Peyer's patch (tissue), 4 donors: ENCODE results near the gene MAPK1IP1L. TPM values are rescaled to one million over a fixed set of nuclear protein-coding genes. Genes with fewer than 3 reads are reported as not detected.
A peak's percentile ranks its signal among the peaks of the same experiment; 100 is the strongest.

Experiments
- DNase-seq, 3 donors: peaks; one replicate each; pipeline ENCODE4 v3.0.0-alpha.2; 2017 to 2019
- H3K27ac ChIP-seq, 4 donors: fragments of 200-600 bp; sonication (generic); one replicate each; pipeline ENCODE4 v1.5.1; 2016 to 2019
- H3K27me3 ChIP-seq, 2 donors: fragments of 200-600 bp; sonication (generic); one replicate each; pipeline ENCODE4 v1.5.1; 2019
- H3K36me3 ChIP-seq, 3 donors: fragments of 200-600 bp; sonication (generic); one replicate each; pipeline ENCODE4 v1.5.1; 2016 to 2019
- H3K4me1 ChIP-seq, 4 donors: fragments of 200-600 bp; sonication (generic); one replicate each; pipeline ENCODE4 v1.5.1; 2016 to 2019
- H3K4me3 ChIP-seq, 4 donors: fragments of 200-600 bp; sonication (generic); 1 replicate in 3 of 4; 2 replicates in 1 of 4; pipeline ENCODE4 v1.5.1; 2016 to 2019; ENCODE audit warnings: mild to moderate bottlenecking in 1 of 4
- H3K9me3 ChIP-seq, 4 donors: fragments of 200-600 bp; sonication (generic); one replicate each; pipeline ENCODE4 v1.5.1; 2016 to 2019; ENCODE audit warnings: mild to moderate bottlenecking in 1 of 4
- POLR2A ChIP-seq, 2 donors: fragments of 450-650 bp; IDR thresholded peaks; one replicate each; pipeline ENCODE4 v1.5.1; 2017; ENCODE audit warnings: antibody characterized with exemption in 2 of 2, mild to moderate bottlenecking in 2 of 2, moderate library complexity in 2 of 2
- total RNA-seq, 4 donors: library from RNA; depleted of rRNA; stranded (reverse); fragments of >200 nt; gene quantifications; one replicate each; pipeline ENCODE4 v1.1.0, GENCODE V29; 2016
- TF ChIP-seq, protein P1 (sequence below), 6 experiments: fragments of 450-650 bp in 4 of 6; fragments of 200-600 bp in 2 of 6; sonication (generic) in 1 of 6; IDR thresholded peaks; one replicate each; pipeline ENCODE4 v1.5.1; 2017 to 2019; ENCODE audit warnings: antibody characterized with exemption in 6 of 6, mild to moderate bottlenecking in 3 of 6, moderate library complexity in 1 of 6

MAPK1IP1L gene
- total RNA-seq, 4 donors from 2014 or later, result 27.2 to 56.6 (median 35.2) TPM

DNA sequence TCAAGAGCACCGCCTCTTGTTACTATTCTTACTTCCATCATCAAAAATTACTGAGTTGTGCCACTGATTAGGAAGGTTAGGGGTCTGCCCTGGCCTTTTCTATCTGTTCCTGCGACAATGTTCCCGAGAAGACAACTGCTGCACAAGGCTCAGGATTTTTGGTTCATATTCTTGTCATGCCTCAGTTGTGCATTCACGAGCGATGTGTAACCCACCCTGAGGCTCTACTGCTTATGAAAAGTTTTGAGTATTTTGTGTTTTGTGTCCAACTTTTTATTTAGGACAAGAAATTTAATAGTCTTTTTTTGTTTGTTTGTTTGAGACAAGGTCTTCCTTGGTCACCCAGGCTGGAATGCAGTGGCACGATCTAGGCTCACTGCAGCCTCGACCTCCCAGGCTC, 54.5 kb downstream of the MAPK1IP1L start:
- no peak for TF ChIP-seq POLR2A (IDR thresholded peaks at IDR 0.05)
- TF ChIP-seq, protein P1, sequence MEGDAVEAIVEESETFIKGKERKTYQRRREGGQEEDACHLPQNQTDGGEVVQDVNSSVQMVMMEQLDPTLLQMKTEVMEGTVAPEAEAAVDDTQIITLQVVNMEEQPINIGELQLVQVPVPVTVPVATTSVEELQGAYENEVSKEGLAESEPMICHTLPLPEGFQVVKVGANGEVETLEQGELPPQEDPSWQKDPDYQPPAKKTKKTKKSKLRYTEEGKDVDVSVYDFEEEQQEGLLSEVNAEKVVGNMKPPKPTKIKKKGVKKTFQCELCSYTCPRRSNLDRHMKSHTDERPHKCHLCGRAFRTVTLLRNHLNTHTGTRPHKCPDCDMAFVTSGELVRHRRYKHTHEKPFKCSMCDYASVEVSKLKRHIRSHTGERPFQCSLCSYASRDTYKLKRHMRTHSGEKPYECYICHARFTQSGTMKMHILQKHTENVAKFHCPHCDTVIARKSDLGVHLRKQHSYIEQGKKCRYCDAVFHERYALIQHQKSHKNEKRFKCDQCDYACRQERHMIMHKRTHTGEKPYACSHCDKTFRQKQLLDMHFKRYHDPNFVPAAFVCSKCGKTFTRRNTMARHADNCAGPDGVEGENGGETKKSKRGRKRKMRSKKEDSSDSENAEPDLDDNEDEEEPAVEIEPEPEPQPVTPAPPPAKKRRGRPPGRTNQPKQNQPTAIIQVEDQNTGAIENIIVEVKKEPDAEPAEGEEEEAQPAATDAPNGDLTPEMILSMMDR (IDR thresholded peaks at IDR 0.05), result no peak
- no peaks in the 10 kb centered on the region for H3K9me3 ChIP-seq
- DNase-seq, result no peak
- H3K36me3 ChIP-seq, result no peaks in the 10 kb centered on the region
- H3K27ac ChIP-seq, result peak overlapping the region in 3 of 4 donors; percentile 9 to 34 (median 10)
- H3K4me1 ChIP-seq, result peaks cover 9 to 76% (median 26%) of the 10 kb centered on the region in 4 donors
- no peak overlapping the region for H3K4me3 ChIP-seq
- H3K27me3 ChIP-seq, result no peaks in the 10 kb centered on the region

DNA sequence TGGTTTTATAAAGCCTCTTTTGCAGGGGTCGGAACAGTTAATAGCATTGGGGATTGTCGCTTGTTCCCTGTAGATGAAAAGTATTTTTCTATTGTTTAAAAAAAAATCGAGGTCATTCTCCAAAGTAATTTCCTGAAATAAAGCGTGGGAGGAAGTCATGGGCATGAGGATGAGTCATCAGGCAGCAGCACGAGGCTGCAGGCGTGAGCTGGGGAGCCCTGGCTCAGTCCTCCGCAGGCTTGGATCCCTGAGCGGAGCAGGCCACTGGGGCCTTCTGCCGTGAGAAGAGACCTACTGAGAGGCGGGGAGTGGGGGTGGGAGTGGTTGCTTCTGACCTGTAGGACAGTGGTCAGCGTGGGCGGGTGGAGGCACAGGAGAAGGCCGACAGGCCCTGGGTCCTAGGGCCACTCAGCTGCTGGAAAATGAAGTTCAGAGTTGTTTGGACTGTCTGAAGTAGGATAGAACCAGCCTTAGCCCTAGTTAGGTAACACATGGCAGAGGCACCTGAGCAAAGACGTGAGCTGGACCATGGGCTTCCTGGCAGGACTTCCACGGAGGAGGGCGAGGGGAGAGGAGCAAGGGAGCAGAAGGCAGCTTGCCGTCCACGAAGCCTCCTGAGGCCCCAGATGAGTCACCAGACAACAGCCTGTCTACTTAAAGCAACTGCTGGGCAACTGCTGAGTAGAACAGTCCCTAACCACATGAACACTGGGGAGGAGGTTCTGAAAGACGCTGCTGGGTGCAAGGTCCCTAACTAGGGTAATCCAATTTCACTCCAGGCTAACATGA, 56.5 kb downstream of the MAPK1IP1L start:
- Histone ChIP-seq H3K4me3 (no peak overlapping the region), H3K27me3 (no peaks in the 10 kb centered on the region), H3K9me3 (no peaks in the 10 kb centered on the region), H3K27ac (peak overlapping the region; percentile 71 to 94 (median 88)), H3K36me3 (no peaks in the 10 kb centered on the region), H3K4me1 (peaks cover 9 to 57% (median 19%) of the 10 kb centered on the region in 4 donors)
- peak; percentile 36 to 91 (median 88) for DNase-seq
- peak; percentile 61 to 82 for TF ChIP-seq POLR2A (IDR thresholded peaks at IDR 0.05)
- TF ChIP-seq, protein P1 (IDR thresholded peaks at IDR 0.05), result no peak

DNA sequence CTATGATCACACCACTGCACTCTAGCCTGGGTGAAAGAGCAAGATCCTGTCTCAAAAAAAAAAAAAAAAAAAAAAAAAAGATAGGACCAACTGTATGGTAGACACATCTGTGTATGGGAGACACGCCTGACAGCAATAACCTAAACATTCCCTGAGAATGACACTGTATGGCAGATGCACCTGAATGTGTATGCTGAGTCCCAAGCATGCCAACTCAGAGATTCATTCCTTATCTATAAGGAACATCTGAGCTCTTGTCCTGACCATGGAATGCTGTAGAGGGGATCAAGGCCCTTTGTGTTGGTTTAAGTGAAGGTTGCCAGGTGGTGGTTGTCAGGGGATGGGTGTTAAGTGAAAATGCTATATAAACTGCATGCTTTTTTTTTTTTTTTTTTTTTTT, 58.4 kb downstream of the MAPK1IP1L start:
- Histone ChIP-seq H3K9me3 (no peaks in the 10 kb centered on the region), H3K27ac (peak overlapping the region in 1 of 4 donors; percentile 94), H3K27me3 (no peaks in the 10 kb centered on the region), H3K4me3 (no peak overlapping the region), H3K4me1 (peaks cover 0 to 47% (median 7%) of the 10 kb centered on the region in 4 donors), H3K36me3 (no peaks in the 10 kb centered on the region)
- TF ChIP-seq, protein P1 (IDR thresholded peaks at IDR 0.05), result no peak
- DNase-seq, result no peak

DNA sequence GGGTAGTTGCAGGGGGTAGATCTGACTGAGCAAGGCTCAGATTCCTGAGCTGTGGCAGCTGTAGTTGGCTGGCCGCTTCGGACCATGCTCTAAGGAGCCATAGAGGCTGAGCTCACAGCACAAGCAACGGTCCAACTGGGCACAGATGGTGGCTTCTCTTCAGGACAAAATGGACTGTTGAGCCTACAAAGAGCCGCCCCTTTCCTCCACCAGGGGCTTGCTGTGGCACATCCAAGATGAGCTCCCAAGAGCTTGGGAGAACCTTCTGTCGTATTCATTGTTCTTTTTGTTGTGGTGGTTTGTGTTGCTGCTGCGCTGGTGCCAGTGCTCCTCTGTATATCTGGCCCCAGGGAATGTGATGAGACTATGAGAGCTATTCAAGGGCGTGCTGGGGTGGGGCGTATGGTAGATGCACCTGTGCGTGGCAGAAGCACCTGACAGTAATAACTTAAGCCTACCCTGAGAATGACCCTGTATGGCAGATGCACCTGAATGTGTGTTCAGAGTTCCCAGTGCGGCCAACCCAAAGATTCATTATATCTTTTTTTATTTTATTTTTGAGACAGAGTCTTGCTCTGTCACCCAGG, 59.8 kb downstream of the MAPK1IP1L start:
- H3K4me1 ChIP-seq, result peaks cover 0 to 51% (median 9%) of the 10 kb centered on the region in 4 donors
- DNase-seq, result peak in 2 of 3 donors; percentile 69 to 71
- no peaks in the 10 kb centered on the region for H3K36me3 ChIP-seq
- H3K27me3 ChIP-seq, result no peaks in the 10 kb centered on the region
- TF ChIP-seq, protein P1 (IDR thresholded peaks at IDR 0.05), result peak in 1 of 6 experiments; percentile 13
- TF ChIP-seq POLR2A (IDR thresholded peaks at IDR 0.05), result no peak
- no peaks in the 10 kb centered on the region for H3K9me3 ChIP-seq
- H3K4me3 ChIP-seq, result no peak overlapping the region
- H3K27ac ChIP-seq, result peak overlapping the region in 2 of 4 donors; percentile 40 to 41

DNA sequence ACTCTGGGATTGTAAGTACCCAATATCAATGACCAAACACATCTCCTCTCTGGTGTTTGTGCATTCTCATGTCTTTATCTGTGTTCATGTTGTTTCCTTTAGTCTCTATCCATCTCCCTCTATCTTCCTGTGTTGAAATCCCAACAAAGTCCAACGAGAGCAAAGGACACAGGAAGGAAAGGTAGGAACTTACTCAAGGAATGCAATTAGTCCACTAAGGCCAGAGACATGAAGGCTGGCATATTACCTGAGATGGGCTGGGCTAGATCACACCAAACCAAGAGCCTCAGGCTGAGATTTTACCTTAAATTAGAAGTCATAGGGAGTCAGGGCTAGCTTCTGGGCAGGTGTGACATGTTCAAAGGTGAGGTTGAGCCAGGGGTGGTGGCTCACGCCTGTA, 63.3 kb downstream of the MAPK1IP1L start:
- peak overlapping the region in 3 of 4 donors; percentile 49 to 92 (median 82) for H3K27ac ChIP-seq
- H3K9me3 ChIP-seq, result no peaks in the 10 kb centered on the region
- H3K4me1 ChIP-seq, result peaks cover 0 to 42% (median 5%) of the 10 kb centered on the region in 4 donors
- H3K27me3 ChIP-seq, result no peaks in the 10 kb centered on the region
- no peak for DNase-seq
- TF ChIP-seq POLR2A (IDR thresholded peaks at IDR 0.05), result peak in 1 of 2 donors; percentile 54
- TF ChIP-seq, protein P1 (IDR thresholded peaks at IDR 0.05), result no peak
- H3K4me3 ChIP-seq, result no peak overlapping the region
- no peaks in the 10 kb centered on the region for H3K36me3 ChIP-seq
